Pancreas (tissue), 10 donors: ENCODE results near the gene HSD17B3. TPM values are rescaled to one million over a fixed set of nuclear protein-coding genes. Genes with fewer than 3 reads are reported as not detected.

Source experiments
- ATAC-seq, 4 donors: fragments of 200-7000 bp; cut with Tn5 transposase; one replicate each; pipeline versions ENCODE4 v1.8.0 to v1.9.1; 2020; ENCODE audit warnings: mild to moderate bottlenecking in 4 of 4, moderate library complexity in 4 of 4
- DNase-seq, 6 donors: peaks; one replicate each; pipeline ENCODE4 v3.0.0-alpha.2; 2020
- FAIRE-seq: peaks from 2 replicates; lab custom pipeline; 2012; peaks lifted over from hg19 to GRCh38; lab: Jason Lieb, UNC
- H3K27ac ChIP-seq, 4 donors: fragments of 200-600 bp; sonication (generic); 1 replicate in 3 of 4; 2 replicates in 1 of 4; pipeline versions ENCODE4 v1.5.0 to v1.8.0; 2020
- H3K27me3 ChIP-seq, 4 donors: fragments of 200-600 bp; one replicate each; pipeline ENCODE4 v1.8.0; 2021
- H3K36me3 ChIP-seq, 3 donors: fragments of 200-600 bp; sonication (generic) in 1 of 3; one replicate each; pipeline versions ENCODE4 v1.5.0 to v1.8.0; 2020 to 2021
- H3K4me1 ChIP-seq, 3 donors: fragments of 200-600 bp; one replicate each; pipeline ENCODE4 v1.8.0; 2021
- H3K4me3 ChIP-seq, 4 donors: fragments of 200-600 bp; sonication (generic) in 2 of 4; one replicate each; pipeline versions ENCODE4 v1.5.0 to v1.8.0; 2020 to 2021
- H3K9me3 ChIP-seq, 4 donors: fragments of 200-600 bp; one replicate each; pipeline ENCODE4 v1.8.0; 2021
- CTCF ChIP-seq, 4 donors: fragments of 200-600 bp; sonication (generic) in 3 of 4; IDR thresholded peaks; one replicate each; pipeline versions ENCODE4 v1.5.0 to v1.8.0; 2021; ENCODE audit warnings: antibody characterized with exemption in 4 of 4
- WGBS, 2 donors: extraction: QIAGEN DNeasy Blood & Tissue Kit; methylation state at CpG; one replicate each; pipeline ENCODE4 v1.1.7; 2013; 5-methylcytosine and 5-hydroxymethylcytosine counted together
- intact Hi-C, 3 donors: fragments of 100-400 bp; cut with DNase I; formaldehyde crosslinking; loops; one replicate each; pipeline versions ENCODE4 v1.11.1 to v1.14.2; 2022
- polyA plus RNA-seq, 2 donors: library from polyadenylated mRNA; stranded (reverse); fragments of 200-250 nt; gene quantifications; one replicate each; pipeline ENCODE4 v1.2.3, GENCODE V29; 2013
- total RNA-seq, 6 donors: library from RNA; stranded (reverse); fragmentation: NEBNext Ultra II Directional in 4 of 6; extraction: Animal tissue kit (Norgen Biotek cat#: 25700) in 4 of 6; gene quantifications; one replicate each; pipeline versions ENCODE4 v1.2.1 to v1.2.4, GENCODE V29; 2021 to 2023
- donor health status: healthy with polysubstance abuse.
- donor health status: DM: no; HTN: no; CAD: no; lungs with moderate emphysema.
- donor health status: DM: no; HTN: no; CAD: no.
- donor health status: control.
- donor health status: control.
- donor health status: Bipolar disorder and iron deficiency.
- donor health status: DM: yes; HTN: yes; CAD: no.
- donor health status: DM: no; HTN: no; CAD: no.
- donor health status: DM: no; HTN: no; CAD: no.
- donor health status: DM: yes; HTN: yes; CAD: no.

Gene HSD17B3
- total and polyA plus RNA-seq, 8 donors, result 0.92 to 35.7 (median 1.7) TPM; not detected in 1

GRCh38 chr9:96204853-96205252 is 97.1 kb downstream of the HSD17B3 start:
- FAIRE-seq, result no peak
- 90 to 98% methylated on average over 2 of the region's 2 CpGs for WGBS, 2 donors
- no peak for ATAC-seq

DNA sequence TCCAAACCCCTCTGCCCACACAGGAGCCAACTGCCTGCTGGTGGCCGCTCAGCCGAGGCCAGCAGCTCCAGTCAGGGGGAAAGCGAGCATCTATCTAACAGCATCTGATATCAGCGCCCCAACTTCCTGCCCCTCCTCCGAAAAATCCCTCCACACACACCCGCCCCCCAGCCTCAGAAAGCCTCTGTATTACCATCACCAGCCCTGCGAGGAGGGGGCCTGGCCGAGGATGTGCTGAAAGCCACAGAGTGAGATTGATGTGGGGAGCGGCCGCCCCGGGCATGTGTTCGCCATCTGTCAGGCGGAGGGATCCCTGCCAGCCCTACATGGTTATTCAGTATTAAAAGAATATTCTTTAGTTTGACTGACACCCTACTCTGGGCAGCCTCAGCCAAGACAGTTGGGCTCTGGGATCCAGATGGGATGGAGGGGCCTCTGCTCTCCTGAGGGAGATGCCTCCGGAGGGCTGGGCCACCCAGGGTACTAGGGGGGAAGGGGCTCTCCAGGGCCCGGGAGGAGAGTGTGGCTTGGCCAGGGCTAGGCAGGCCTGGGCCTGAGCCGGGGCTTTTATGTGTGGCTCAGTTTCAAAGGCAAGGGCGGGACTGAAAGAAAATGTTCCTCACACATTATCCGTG is 98.0 kb downstream of the HSD17B3 start:
- no peak for DNase-seq
- no peak overlapping the region for H3K4me3 ChIP-seq
- no peaks in the 10 kb centered on the region for H3K4me1 ChIP-seq
- no peaks in the 10 kb centered on the region for H3K9me3 ChIP-seq
- no peak overlapping the region for H3K27ac ChIP-seq
- no peaks in the 10 kb centered on the region for H3K27me3 ChIP-seq
- H3K36me3 ChIP-seq, result no peaks in the 10 kb centered on the region
- no peak for TF ChIP-seq CTCF (IDR thresholded peaks at IDR 0.05)
- 83 to 87% methylated on average over 18 of the region's 18 CpGs for WGBS, 2 donors
- FAIRE-seq, result no peak
- intact Hi-C loops, result loop anchor here in 1 of 3 donors (10.0 kb wide), 1 partner anchor 489 kb away; no protein-coding TSS in a partner anchor
- no peak for ATAC-seq

More at GRCh38 chr9:96204853-96205252, 97.1 kb downstream of the HSD17B3 start:
- Histone ChIP-seq H3K9me3 (no peaks in the 10 kb centered on the region), H3K4me3 (no peak overlapping the region), H3K27me3 (no peaks in the 10 kb centered on the region), H3K27ac (no peak overlapping the region), H3K36me3 (no peaks in the 10 kb centered on the region), H3K4me1 (no peaks in the 10 kb centered on the region)
- no peak for DNase-seq
- intact Hi-C loops, result loop anchor here in 1 of 3 donors (10.0 kb wide), 1 partner anchor 490 kb away; no protein-coding TSS in a partner anchor
- no peak for TF ChIP-seq CTCF (IDR thresholded peaks at IDR 0.05)

- Histone ChIP-seq H3K9me3 (no peaks in the 10 kb centered on the region), H3K27ac (no peak overlapping the region), H3K4me3 (no peak overlapping the region), H3K4me1 (no peaks in the 10 kb centered on the region), H3K27me3 (no peaks in the 10 kb centered on the region), H3K36me3 (no peaks in the 10 kb centered on the region)
- WGBS, 2 donors, result 80 to 86% methylated on average over 13 of the region's 13 CpGs
- TF ChIP-seq CTCF (IDR thresholded peaks at IDR 0.05), result no peak
- intact Hi-C loops, result loop anchor here in 1 of 3 donors (10.0 kb wide), 1 partner anchor 488 kb away; no protein-coding TSS in a partner anchor
- ATAC-seq (no peak), FAIRE-seq (no peak), DNase-seq (no peak)
Observed at GRCh38 chr9:96202971-96203780, 98.8 kb downstream of the HSD17B3 start.

DNA sequence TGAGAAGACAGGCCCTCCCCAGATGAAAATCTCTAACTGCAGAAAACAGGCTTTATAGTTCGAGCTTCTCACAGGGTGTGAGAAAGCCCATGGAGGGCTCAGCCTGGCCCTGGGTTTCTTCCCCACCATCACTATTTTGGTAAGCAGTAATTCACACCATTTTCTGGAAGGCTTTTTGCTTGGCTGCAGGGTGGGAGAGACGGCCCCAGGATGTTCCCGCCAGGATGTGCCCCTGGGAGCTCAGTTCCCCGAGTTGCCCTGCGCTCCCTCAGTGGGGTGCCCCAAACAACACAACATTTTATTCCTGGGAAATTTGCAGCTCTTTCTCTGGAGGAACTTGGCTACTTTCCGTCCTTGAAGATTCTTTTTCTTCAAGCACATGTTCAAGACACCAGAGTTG is 100.8 kb downstream of the HSD17B3 start:
- no peaks in the 10 kb centered on the region for H3K27me3 ChIP-seq
- no peaks in the 10 kb centered on the region for H3K36me3 ChIP-seq
- no peak for TF ChIP-seq CTCF (IDR thresholded peaks at IDR 0.05)
- H3K27ac ChIP-seq, result no peak overlapping the region
- FAIRE-seq (no peak), DNase-seq (no peak), ATAC-seq (no peak)
- intact Hi-C loops, result loop anchor here in 1 of 3 donors (10.0 kb wide), 1 partner anchor 486 kb away; no protein-coding TSS in a partner anchor
- H3K4me3 ChIP-seq, result no peak overlapping the region
- H3K4me1 ChIP-seq, result no peaks in the 10 kb centered on the region
- H3K9me3 ChIP-seq, result no peaks in the 10 kb centered on the region
- 80 to 86% methylated on average over 6 of the region's 6 CpGs for WGBS, 2 donors
